GF-D8 (cell line): ENCODE results near the gene STAB1.

ENCODE experiments used
- DNase-seq: peaks from one replicate; lab custom pipeline; 2025; lab: John Stamatoyannopoulos, UW

Gene STAB1

GRCh38 chr3:52563984-52564383 is 68.8 kb downstream of the STAB1 start:
- no peak for DNase-seq

GRCh38 chr3:52568069-52568468 is 72.9 kb downstream of the STAB1 start:
- no peak for DNase-seq

- no peak for DNase-seq
Measured at GRCh38 chr3:52570076-52570475, 74.9 kb downstream of the STAB1 start.

GRCh38 chr3:52572221-52572620 is 77.1 kb downstream of the STAB1 start:
- DNase-seq: no peak
